CD4-positive, alpha-beta T cell treated with Interferon gamma for 1 hour (primary cell): ENCODE measurements around the gene SUPT6H.

Source experiments
- DNase-seq: peaks from one replicate; pipeline ENCODE4 v3.0.0-alpha.2; 2020

Gene SUPT6H

GRCh38 chr17:28740406-28741357 lies 78.7 kb downstream of the SUPT6H start:
- DNase-seq: no peak

- peak; percentile 52 for DNase-seq
Measured at GRCh38 chr17:28741358-28742349, 79.6 kb downstream of the SUPT6H start.

GRCh38 chr17:28743243-28744103 lies 81.5 kb downstream of the SUPT6H start, which contains the start of gene TRAF4:
Gene TRAF4 (plus strand): TSS chr17:28744011. CDS start chr17:28744113, 102 bp downstream.
- DNase-seq: peak; percentile 80

- DNase-seq: peak; percentile 68
Measured at GRCh38 chr17:28744104-28744971, 82.3 kb downstream of the SUPT6H start.

- DNase-seq: peak; percentile 34
Measured at GRCh38 chr17:28744972-28745785, 83.2 kb downstream of the SUPT6H start.

- no peak for DNase-seq
Measured at GRCh38 chr17:28745786-28746411, 83.9 kb downstream of the SUPT6H start.

GRCh38 chr17:28746611-28747050 lies 84.6 kb downstream of the SUPT6H start:
- DNase-seq: no peak

GRCh38 chr17:28747051-28747691 lies 85.2 kb downstream of the SUPT6H start:
- no peak for DNase-seq

- no peak for DNase-seq
Measured at GRCh38 chr17:28747801-28748750, 86.1 kb downstream of the SUPT6H start.

- no peak for DNase-seq
Measured at GRCh38 chr17:28748852-28749515, 87.0 kb downstream of the SUPT6H start.

GRCh38 chr17:28749516-28750177 lies 87.6 kb downstream of the SUPT6H start:
- DNase-seq: no peak

- peak; percentile 88 for DNase-seq
Measured at GRCh38 chr17:28750178-28751047, 88.4 kb downstream of the SUPT6H start.

- no peak for DNase-seq
Measured at GRCh38 chr17:28751600-28752366, 89.8 kb downstream of the SUPT6H start.
